ENCODE results near the gene TMEM38B.

The TMEM38B gene

DNA sequence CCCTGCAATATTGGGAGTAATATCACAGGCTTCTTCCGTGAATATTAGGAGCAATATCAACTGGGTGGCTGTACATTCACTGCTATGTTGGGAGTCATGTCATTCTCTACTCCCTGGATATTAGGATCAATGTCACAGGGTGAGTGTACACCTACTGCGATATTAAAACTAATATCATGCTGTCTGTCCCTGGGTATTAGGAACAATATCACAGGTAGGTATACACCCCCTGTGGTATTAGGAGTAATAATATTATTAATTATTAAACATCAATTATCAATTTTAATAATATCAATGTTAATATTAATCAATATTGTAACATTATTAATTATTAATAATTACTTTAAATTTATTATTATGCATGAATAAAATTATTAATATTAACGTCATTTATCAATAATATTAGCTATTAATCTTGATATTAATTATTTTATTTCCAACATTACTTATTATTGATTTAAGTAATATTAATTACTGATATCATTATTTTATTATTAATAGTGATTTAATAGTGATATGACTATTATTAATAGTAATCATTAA lies 121.9 kb downstream of the TMEM38B start:
- no peak overlapping the region for H3K4ac ChIP-seq (ENCODE audit: low read depth, low read length)
- no peak overlapping the region for H3K9ac ChIP-seq (ENCODE audit: low read length)
- H2BK15ac ChIP-seq (replicated peaks; ENCODE audit: low read depth), result no peak overlapping the region
- H4K5ac ChIP-seq (ENCODE audit: low read length), result no peak overlapping the region
- no peaks in the 10 kb centered on the region for H3K79me1 ChIP-seq (ENCODE audit: low read length)
- H4K8ac ChIP-seq (ENCODE audit: low read depth, low read length), result no peak overlapping the region
- DNase-seq, result no peak
- no peak overlapping the region for H2BK120ac ChIP-seq (ENCODE audit: low read depth, low read length)
- no peak overlapping the region for H3K18ac ChIP-seq (ENCODE audit: low read length)
- no peak overlapping the region for H3K4me2 ChIP-seq (ENCODE audit: low read length)
- no peaks in the 10 kb centered on the region for H3K4me1 ChIP-seq (ENCODE audit: control insufficient read depth, low read depth, low read length)
- no peaks in the 10 kb centered on the region for H3K36me3 ChIP-seq (ENCODE audit: control insufficient read depth, insufficient read depth, low read length)
- no peak overlapping the region for H3K4me3 ChIP-seq (ENCODE audit: low read length)
- no peak overlapping the region for H3K27ac ChIP-seq (ENCODE audit: low read depth, low read length)
- H3K27me3 ChIP-seq (ENCODE audit: insufficient read depth, low read length, poor library complexity), result no peaks in the 10 kb centered on the region
- WGBS (ENCODE audit: extremely low coverage, insufficient coverage, low lambda C conversion rate), result 100% methylated on average over 1 of the region's 3 CpGs
- no peak overlapping the region for H2AK5ac ChIP-seq (ENCODE audit: low read length)
- H2BK5ac ChIP-seq (ENCODE audit: low read length), result no peak overlapping the region
- no peak overlapping the region for H3K23ac ChIP-seq (ENCODE audit: low read length)
- H3K56ac ChIP-seq (ENCODE audit: low read length), result no peak overlapping the region
- no peaks in the 10 kb centered on the region for H3K79me2 ChIP-seq (ENCODE audit: control insufficient read depth, insufficient read depth, low read length)

DNA sequence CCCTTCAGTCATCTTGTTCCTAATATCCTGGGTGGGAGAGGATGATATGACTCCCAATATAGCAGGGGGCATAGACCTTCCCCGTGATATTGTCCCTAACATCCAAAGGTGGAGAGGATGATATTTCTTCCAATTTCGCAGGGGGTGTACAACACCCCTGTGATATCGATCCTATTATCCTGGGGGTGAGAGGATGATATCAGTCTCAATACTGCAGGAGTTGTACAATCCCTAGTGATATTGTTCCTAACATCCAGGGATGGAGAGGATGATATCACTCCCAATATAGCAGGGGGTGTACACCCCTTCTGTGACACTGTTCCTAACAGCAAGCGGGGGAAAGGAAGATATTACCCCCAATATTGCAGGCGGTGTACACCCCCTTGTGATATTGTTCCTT lies 122.6 kb downstream of the TMEM38B start:
- no peaks in the 10 kb centered on the region for H3K4me1 ChIP-seq (ENCODE audit: control insufficient read depth, low read depth, low read length)
- no peak overlapping the region for H3K9ac ChIP-seq (ENCODE audit: low read length)
- H3K36me3 ChIP-seq (ENCODE audit: control insufficient read depth, insufficient read depth, low read length), result no peaks in the 10 kb centered on the region
- no peak overlapping the region for H4K8ac ChIP-seq (ENCODE audit: low read depth, low read length)
- H2BK5ac ChIP-seq (ENCODE audit: low read length), result no peak overlapping the region
- DNase-seq, result no peak
- H3K27me3 ChIP-seq (ENCODE audit: insufficient read depth, low read length, poor library complexity), result no peaks in the 10 kb centered on the region
- no peak overlapping the region for H2BK15ac ChIP-seq (replicated peaks; ENCODE audit: low read depth)
- H3K79me1 ChIP-seq (ENCODE audit: low read length), result no peaks in the 10 kb centered on the region
- H3K79me2 ChIP-seq (ENCODE audit: control insufficient read depth, insufficient read depth, low read length), result no peaks in the 10 kb centered on the region
- H3K18ac ChIP-seq (ENCODE audit: low read length), result no peak overlapping the region
- no peak overlapping the region for H4K5ac ChIP-seq (ENCODE audit: low read length)
- H3K23ac ChIP-seq (ENCODE audit: low read length), result no peak overlapping the region
- H3K4me3 ChIP-seq (ENCODE audit: low read length), result no peak overlapping the region
- no peak overlapping the region for H3K4me2 ChIP-seq (ENCODE audit: low read length)
- no peak overlapping the region for H3K4ac ChIP-seq (ENCODE audit: low read depth, low read length)
- no CpG with 5 or more reads among the region's 5 CpGs for WGBS (ENCODE audit: extremely low coverage, insufficient coverage, low lambda C conversion rate)
- H2BK120ac ChIP-seq (ENCODE audit: low read depth, low read length), result no peak overlapping the region
- no peak overlapping the region for H3K27ac ChIP-seq (ENCODE audit: low read depth, low read length)
- H2AK5ac ChIP-seq (ENCODE audit: low read length), result no peak overlapping the region
- no peak overlapping the region for H3K56ac ChIP-seq (ENCODE audit: low read length)

DNA sequence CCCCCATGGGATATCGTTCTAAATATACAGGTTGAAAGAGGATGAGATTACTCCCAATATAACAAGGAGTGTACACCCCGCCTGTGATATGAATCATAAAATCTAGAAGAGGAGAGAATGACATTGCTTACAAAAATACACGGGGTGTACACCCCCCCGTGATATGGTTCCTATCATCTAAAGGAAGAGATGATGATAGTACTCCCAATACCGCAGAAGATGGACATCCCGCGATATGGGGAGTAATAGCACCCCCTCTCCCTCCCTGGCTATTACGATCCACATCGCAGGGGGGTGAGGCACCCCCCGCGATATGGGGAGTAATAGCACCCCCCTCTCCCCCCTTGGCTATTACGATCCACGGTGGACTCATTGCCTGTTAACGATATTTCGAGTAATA lies 124.6 kb downstream of the TMEM38B start:
- no peak overlapping the region for H3K27ac ChIP-seq (ENCODE audit: low read depth, low read length)
- H3K23ac ChIP-seq (ENCODE audit: low read length), result no peak overlapping the region

DNA sequence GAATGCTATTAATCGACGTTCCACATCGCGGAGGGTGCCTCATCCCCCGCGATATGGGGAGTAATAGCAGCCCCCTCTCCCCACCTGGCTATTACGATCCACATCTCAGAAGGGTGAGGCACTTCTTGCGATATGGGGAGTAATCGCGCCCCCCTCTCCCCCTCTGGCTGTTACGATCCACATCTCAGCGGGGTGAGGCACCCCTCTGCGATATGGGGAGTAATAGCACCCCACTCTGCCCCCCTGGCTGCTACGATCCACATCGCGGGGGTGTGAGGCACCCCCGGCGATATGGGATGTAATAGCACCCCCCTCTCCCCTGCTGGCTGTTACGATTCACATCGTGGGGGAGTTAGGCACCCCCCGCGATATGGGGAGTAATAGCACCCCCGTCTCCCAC lies 128.5 kb downstream of the TMEM38B start:
- Histone ChIP-seq H3K27me3 (ENCODE audit: insufficient read depth, low read length, poor library complexity) (no peaks in the 10 kb centered on the region), H3K27ac (ENCODE audit: low read depth, low read length) (no peak overlapping the region), H3K4ac (ENCODE audit: low read depth, low read length) (no peak overlapping the region), H3K79me1 (ENCODE audit: low read length) (no peaks in the 10 kb centered on the region), H3K56ac (ENCODE audit: low read length) (no peak overlapping the region), H3K79me2 (ENCODE audit: control insufficient read depth, insufficient read depth, low read length) (no peaks in the 10 kb centered on the region), H2AK5ac (ENCODE audit: low read length) (no peak overlapping the region), H3K18ac (ENCODE audit: low read length) (no peak overlapping the region), H2BK5ac (ENCODE audit: low read length) (no peak overlapping the region), H3K9ac (ENCODE audit: low read length) (no peak overlapping the region), H4K5ac (ENCODE audit: low read length) (no peak overlapping the region), H3K4me2 (ENCODE audit: low read length) (no peak overlapping the region), H3K4me1 (ENCODE audit: control insufficient read depth, low read depth, low read length) (no peaks in the 10 kb centered on the region), H2BK15ac (replicated peaks; ENCODE audit: low read depth) (no peak overlapping the region), H2BK120ac (ENCODE audit: low read depth, low read length) (no peak overlapping the region), H3K23ac (ENCODE audit: low read length) (no peak overlapping the region), H4K8ac (ENCODE audit: low read depth, low read length) (no peak overlapping the region), H3K4me3 (ENCODE audit: low read length) (no peak overlapping the region), H3K36me3 (ENCODE audit: control insufficient read depth, insufficient read depth, low read length) (no peaks in the 10 kb centered on the region)
- no peak for DNase-seq
- no CpG with 5 or more reads among the region's 23 CpGs for WGBS (ENCODE audit: extremely low coverage, insufficient coverage, low lambda C conversion rate)

More for the DNA sequence above, 124.6 kb downstream of the TMEM38B start:
- Histone ChIP-seq H2AK5ac (ENCODE audit: low read length) (no peak overlapping the region), H3K18ac (ENCODE audit: low read length) (no peak overlapping the region), H3K27me3 (ENCODE audit: insufficient read depth, low read length, poor library complexity) (no peaks in the 10 kb centered on the region), H3K4me1 (ENCODE audit: control insufficient read depth, low read depth, low read length) (no peaks in the 10 kb centered on the region), H2BK15ac (replicated peaks; ENCODE audit: low read depth) (no peak overlapping the region), H4K8ac (ENCODE audit: low read depth, low read length) (no peak overlapping the region), H3K79me2 (ENCODE audit: control insufficient read depth, insufficient read depth, low read length) (no peaks in the 10 kb centered on the region), H2BK120ac (ENCODE audit: low read depth, low read length) (no peak overlapping the region), H4K5ac (ENCODE audit: low read length) (no peak overlapping the region), H2BK5ac (ENCODE audit: low read length) (no peak overlapping the region), H3K4me3 (ENCODE audit: low read length) (no peak overlapping the region), H3K4ac (ENCODE audit: low read depth, low read length) (no peak overlapping the region), H3K79me1 (ENCODE audit: low read length) (no peaks in the 10 kb centered on the region), H3K36me3 (ENCODE audit: control insufficient read depth, insufficient read depth, low read length) (no peaks in the 10 kb centered on the region), H3K4me2 (ENCODE audit: low read length) (no peak overlapping the region), H3K56ac (ENCODE audit: low read length) (no peak overlapping the region), H3K9ac (ENCODE audit: low read length) (no peak overlapping the region)
- WGBS (ENCODE audit: extremely low coverage, insufficient coverage, low lambda C conversion rate), result no CpG with 5 or more reads among the region's 15 CpGs
- no peak for DNase-seq
